IPS-20b (cell line): ENCODE results near the gene CEP44.
"Not testable (repeated sequence)": the region's sequence is repeated elsewhere in the genome, so short reads cannot be mapped to it uniquely, and the experiment has no call there.

ENCODE experiments used
- H3K27ac ChIP-seq: one replicate; pipeline ENCODE4 v1.5.1; 2013; ENCODE audit warnings: low read length
- H3K27me3 ChIP-seq: 2 replicates; pipeline ENCODE4 v1.6.1; 2013; ENCODE audit warnings: mild to moderate bottlenecking, low read length, inconsistent platforms; ENCODE audit not compliant: insufficient read depth
- H3K36me3 ChIP-seq: 2 replicates; pipeline ENCODE4 v1.6.1; 2013; ENCODE audit warnings: low read depth, mild to moderate bottlenecking, inconsistent platforms, low read length, moderate library complexity; ENCODE audit not compliant: insufficient read depth
- H3K4me1 ChIP-seq: 2 replicates; pipeline ENCODE4 v1.6.1; 2013; ENCODE audit warnings: mild to moderate bottlenecking, control low read depth, inconsistent platforms, low read length, moderate library complexity; ENCODE audit not compliant: insufficient read depth
- H3K4me3 ChIP-seq: 2 replicates; pipeline ENCODE4 v1.5.1; 2013; ENCODE audit warnings: mild to moderate bottlenecking, low read length, inconsistent platforms
- H3K9ac ChIP-seq: 2 replicates; pipeline ENCODE4 v1.6.1; 2013; ENCODE audit warnings: low read depth, mild to moderate bottlenecking, inconsistent platforms, low read length, moderate library complexity
- H3K9me3 ChIP-seq: 2 replicates; pipeline ENCODE4 v1.6.1; 2013; ENCODE audit warnings: mild to moderate bottlenecking, low read depth, low read length, inconsistent platforms; ENCODE audit not compliant: insufficient read depth

The CEP44 gene

GRCh38 chr4:174259580-174259979, 24.1 kb upstream of the CEP44 start:
- Histone ChIP-seq H3K27me3 (no peaks in the 10 kb centered on the region), H3K4me3 (no peak overlapping the region), H3K27ac (no peak overlapping the region), H3K9me3 (no peaks in the 10 kb centered on the region), H3K36me3 (no peaks in the 10 kb centered on the region), H3K9ac (no peak overlapping the region), H3K4me1 (no peaks in the 10 kb centered on the region)

GRCh38 chr4:174260099-174260498, 23.6 kb upstream of the CEP44 start:
- no peaks in the 10 kb centered on the region for H3K9me3 ChIP-seq

GRCh38 chr4:174261432-174261831, 22.3 kb upstream of the CEP44 start:
- H3K4me1 ChIP-seq, H3K27me3 ChIP-seq, H3K36me3 ChIP-seq, H3K9ac ChIP-seq, H3K27ac ChIP-seq, H3K9me3 ChIP-seq, H3K4me3 ChIP-seq: not testable (repeated sequence)

More at GRCh38 chr4:174260099-174260498, 23.6 kb upstream of the CEP44 start:
- Histone ChIP-seq H3K4me1 (no peaks in the 10 kb centered on the region), H3K9ac (no peak overlapping the region), H3K4me3 (no peak overlapping the region), H3K27ac (no peak overlapping the region), H3K27me3 (no peaks in the 10 kb centered on the region), H3K36me3 (no peaks in the 10 kb centered on the region)

- Histone ChIP-seq H3K4me1 (no peaks in the 10 kb centered on the region), H3K27ac (no peak overlapping the region), H3K27me3 (no peaks in the 10 kb centered on the region), H3K9ac (no peak overlapping the region), H3K9me3 (no peaks in the 10 kb centered on the region), H3K4me3 (no peak overlapping the region), H3K36me3 (no peaks in the 10 kb centered on the region)
Measured at GRCh38 chr4:174262624-174263444, 20.9 kb upstream of the CEP44 start.

GRCh38 chr4:174263445-174263736, 20.3 kb upstream of the CEP44 start:
- H3K36me3 ChIP-seq, result no peaks in the 10 kb centered on the region
- no peak overlapping the region for H3K27ac ChIP-seq
- H3K9ac ChIP-seq, result no peak overlapping the region

GRCh38 chr4:174265916-174266315, 17.8 kb upstream of the CEP44 start:
- H3K27ac ChIP-seq, result no peak overlapping the region
- no peaks in the 10 kb centered on the region for H3K27me3 ChIP-seq
- H3K9ac ChIP-seq, result no peak overlapping the region
- no peaks in the 10 kb centered on the region for H3K36me3 ChIP-seq
- H3K4me3 ChIP-seq, result no peak overlapping the region
- no peaks in the 10 kb centered on the region for H3K4me1 ChIP-seq
- H3K9me3 ChIP-seq, result no peaks in the 10 kb centered on the region

More at GRCh38 chr4:174263445-174263736, 20.3 kb upstream of the CEP44 start:
- Histone ChIP-seq H3K27me3 (no peaks in the 10 kb centered on the region), H3K9me3 (no peaks in the 10 kb centered on the region), H3K4me3 (no peak overlapping the region), H3K4me1 (no peaks in the 10 kb centered on the region)

GRCh38 chr4:174266416-174266815, 17.3 kb upstream of the CEP44 start:
- Histone ChIP-seq H3K9ac (no peak overlapping the region), H3K4me3 (no peak overlapping the region), H3K27ac (no peak overlapping the region), H3K27me3 (no peaks in the 10 kb centered on the region), H3K4me1 (no peaks in the 10 kb centered on the region), H3K36me3 (no peaks in the 10 kb centered on the region), H3K9me3 (no peaks in the 10 kb centered on the region)

- H3K9ac ChIP-seq, result no peak overlapping the region
- H3K27me3 ChIP-seq, result no peaks in the 10 kb centered on the region
- H3K36me3 ChIP-seq, result no peaks in the 10 kb centered on the region
- no peaks in the 10 kb centered on the region for H3K9me3 ChIP-seq
- no peaks in the 10 kb centered on the region for H3K4me1 ChIP-seq
- H3K27ac ChIP-seq, result no peak overlapping the region
- no peak overlapping the region for H3K4me3 ChIP-seq
Measured at GRCh38 chr4:174273930-174274329, 9.8 kb upstream of the CEP44 start.

GRCh38 chr4:174274436-174274835, 9.3 kb upstream of the CEP44 start:
- no peak overlapping the region for H3K27ac ChIP-seq
- H3K4me1 ChIP-seq, result no peaks in the 10 kb centered on the region
- H3K9me3 ChIP-seq, result no peaks in the 10 kb centered on the region
- H3K4me3 ChIP-seq, result no peak overlapping the region
- no peaks in the 10 kb centered on the region for H3K27me3 ChIP-seq
- no peak overlapping the region for H3K9ac ChIP-seq
- no peaks in the 10 kb centered on the region for H3K36me3 ChIP-seq

GRCh38 chr4:174275101-174275500, 8.6 kb upstream of the CEP44 start:
- no peaks in the 10 kb centered on the region for H3K27me3 ChIP-seq
- H3K9ac ChIP-seq, result no peak overlapping the region
- no peak overlapping the region for H3K27ac ChIP-seq
- no peaks in the 10 kb centered on the region for H3K9me3 ChIP-seq
- H3K4me1 ChIP-seq, result no peaks in the 10 kb centered on the region
- no peaks in the 10 kb centered on the region for H3K36me3 ChIP-seq
- no peak overlapping the region for H3K4me3 ChIP-seq

- Histone ChIP-seq H3K27me3 (no peaks in the 10 kb centered on the region), H3K4me3 (no peak overlapping the region), H3K9ac (no peak overlapping the region), H3K27ac (no peak overlapping the region), H3K9me3 (no peaks in the 10 kb centered on the region), H3K4me1 (no peaks in the 10 kb centered on the region; the same call in 1 of the 2 replicates), H3K36me3 (no peaks in the 10 kb centered on the region)
Measured at GRCh38 chr4:174277433-174277832, 6.3 kb upstream of the CEP44 start.

GRCh38 chr4:174278467-174278866, 5.2 kb upstream of the CEP44 start:
- no peak overlapping the region for H3K27ac ChIP-seq

More at GRCh38 chr4:174278467-174278866, 5.2 kb upstream of the CEP44 start:
- no peaks in the 10 kb centered on the region for H3K36me3 ChIP-seq
- no peaks in the 10 kb centered on the region for H3K27me3 ChIP-seq
- no peak overlapping the region for H3K9ac ChIP-seq
- no peaks in the 10 kb centered on the region for H3K9me3 ChIP-seq
- no peak overlapping the region for H3K4me3 ChIP-seq
- H3K4me1 ChIP-seq, result no peaks in the 10 kb centered on the region; the same call in 1 of the 2 replicates
